Ascending aorta (tissue), 2 donors: ENCODE measurements around the gene NCOA3. TPM values are rescaled to one million over a fixed set of nuclear protein-coding genes. Genes with fewer than 3 reads are reported as not detected.

Experiments
- DNase-seq, 2 donors: peaks; one replicate each; pipeline ENCODE4 v3.0.0-alpha.2; 2019; ENCODE audit warnings: low spot score in 2 of 2
- H3K27ac ChIP-seq, 2 donors: fragments of 200-600 bp; sonication (generic); one replicate each; pipeline ENCODE4 v1.5.1; 2016 to 2017; ENCODE audit warnings: mild to moderate bottlenecking in 1 of 2
- H3K27me3 ChIP-seq: fragments of 200-600 bp; sonication (generic); one replicate; pipeline ENCODE4 v1.5.1; 2017
- H3K36me3 ChIP-seq, 2 donors: fragments of 200-600 bp; sonication (generic); one replicate each; pipeline ENCODE4 v1.5.1; 2016
- H3K4me1 ChIP-seq, 2 donors: fragments of 200-600 bp; sonication (generic); one replicate each; pipeline ENCODE4 v1.5.1; 2016 to 2017; ENCODE audit warnings: mild to moderate bottlenecking in 1 of 2
- H3K4me3 ChIP-seq, 2 donors: fragments of 200-600 bp; sonication (generic); one replicate each; pipeline ENCODE4 v1.5.1; 2016 to 2017; ENCODE audit warnings: mild to moderate bottlenecking in 1 of 2
- H3K9me3 ChIP-seq, 2 donors: fragments of 200-600 bp; sonication (generic); one replicate each; pipeline ENCODE4 v1.5.1; 2016
- CTCF ChIP-seq, 3 experiments: fragments of 200-600 bp in 2 of 3; fragments of 450-650 bp in 1 of 3; sonication (generic) in 2 of 3; IDR thresholded peaks; one replicate each; pipeline ENCODE4 v1.5.1; 2016 to 2019; ENCODE audit warnings: antibody characterized with exemption in 3 of 3, mild to moderate bottlenecking in 1 of 3, moderate library complexity in 1 of 3
- intact Hi-C: fragments of 100-400 bp; cut with DNase I; formaldehyde crosslinking; loops from one replicate; pipeline ENCODE4 v1.15.1; 2023
- total RNA-seq: library from RNA; depleted of rRNA; stranded (reverse); fragments of >200 nt; gene quantifications from one replicate; pipeline ENCODE4 v1.1.0, GENCODE V29; 2016

Gene NCOA3
- total RNA-seq, 1 donor from 2014 or later, result 26.3 TPM

GRCh38 chr20:47479506-47479905 lies 22.2 kb upstream of the NCOA3 start:
- H3K9me3 ChIP-seq, result no peaks in the 10 kb centered on the region
- no peaks in the 10 kb centered on the region for H3K27me3 ChIP-seq
- H3K36me3 ChIP-seq, result no peaks in the 10 kb centered on the region
- DNase-seq, result no peak
- H3K4me3 ChIP-seq, result no peak overlapping the region
- no peak overlapping the region for H3K27ac ChIP-seq
- no peaks in the 10 kb centered on the region for H3K4me1 ChIP-seq
- no peak for TF ChIP-seq CTCF (IDR thresholded peaks at IDR 0.05)
- intact Hi-C loops, result no loop called here

- Histone ChIP-seq H3K27ac (no peak overlapping the region), H3K9me3 (no peaks in the 10 kb centered on the region), H3K4me1 (no peaks in the 10 kb centered on the region), H3K27me3 (no peaks in the 10 kb centered on the region), H3K36me3 (no peaks in the 10 kb centered on the region), H3K4me3 (no peak overlapping the region)
- DNase-seq, result no peak
- TF ChIP-seq CTCF (IDR thresholded peaks at IDR 0.05), result no peak
- intact Hi-C loops, result no loop called here
Observed at GRCh38 chr20:47480239-47480638, 21.4 kb upstream of the NCOA3 start.

GRCh38 chr20:47480705-47481104 lies 21.0 kb upstream of the NCOA3 start:
- Histone ChIP-seq H3K27ac (no peak overlapping the region), H3K36me3 (no peaks in the 10 kb centered on the region), H3K27me3 (no peaks in the 10 kb centered on the region), H3K4me1 (no peaks in the 10 kb centered on the region), H3K9me3 (no peaks in the 10 kb centered on the region), H3K4me3 (no peak overlapping the region)
- DNase-seq, result no peak
- no peak for TF ChIP-seq CTCF (IDR thresholded peaks at IDR 0.05)
- intact Hi-C loops, result no loop called here

GRCh38 chr20:47481330-47482216 lies 20.1 kb upstream of the NCOA3 start:
- no peaks in the 10 kb centered on the region for H3K9me3 ChIP-seq
- no peaks in the 10 kb centered on the region for H3K4me1 ChIP-seq
- DNase-seq, result no peak
- no peak overlapping the region for H3K4me3 ChIP-seq
- H3K27ac ChIP-seq, result no peak overlapping the region
- no peak for TF ChIP-seq CTCF (IDR thresholded peaks at IDR 0.05)
- H3K36me3 ChIP-seq, result no peaks in the 10 kb centered on the region
- intact Hi-C loops, result no loop called here
- no peaks in the 10 kb centered on the region for H3K27me3 ChIP-seq

GRCh38 chr20:47482705-47483104 lies 19.0 kb upstream of the NCOA3 start:
- Histone ChIP-seq H3K4me3 (no peak overlapping the region), H3K27ac (no peak overlapping the region), H3K4me1 (no peaks in the 10 kb centered on the region), H3K27me3 (no peaks in the 10 kb centered on the region), H3K9me3 (no peaks in the 10 kb centered on the region), H3K36me3 (no peaks in the 10 kb centered on the region)
- intact Hi-C loops, result no loop called here
- TF ChIP-seq CTCF (IDR thresholded peaks at IDR 0.05), result no peak
- DNase-seq, result no peak
